ENCODE measurements around the gene AKT1. TPM values are rescaled to one million over a fixed set of nuclear protein-coding genes. Genes with fewer than 3 reads are reported as not detected.

AKT1 gene
- total and polyA plus RNA-seq, 2 of the 4 experiments (the other 2 are of a cell fraction): 193 to 221 TPM

- no peak overlapping the region for H3K56ac ChIP-seq (ENCODE audit: extremely low read depth, insufficient read depth, low read length)
- H2BK20ac ChIP-seq (ENCODE audit: low read depth, low read length): no peak overlapping the region
- BruUV-seq (replicated peaks): no TSS peak
- intact Hi-C loops (cut with micrococcal nuclease): no loop called here
- H2AFZ ChIP-seq (replicated peaks; ENCODE audit: low read length, poor library complexity): no peak overlapping the region
- H4K91ac ChIP-seq (ENCODE audit: insufficient read depth, low read depth, low read length): no peak overlapping the region
- H2BK15ac ChIP-seq (ENCODE audit: low read depth, low read length): no peak overlapping the region
- no peak overlapping the region for H4K8ac ChIP-seq (ENCODE audit: low read depth in 2 of 2, low read length in 2 of 2)
- no peaks in the 10 kb centered on the region for H4K20me1 ChIP-seq (ENCODE audit: insufficient read depth, low read length)
- H3K9me1 ChIP-seq (ENCODE audit: insufficient read depth, low read length): 0 out of 2 replicates have a peak, but pooled peaks cover 3% of the 10 kb centered on the region
- H4K5ac ChIP-seq (ENCODE audit: low read depth, low read length): no peak overlapping the region
- no peak overlapping the region for H3K4ac ChIP-seq (ENCODE audit: low read depth, low read length)
- DNase-seq (no peak), ATAC-seq (ENCODE audit: low read depth) (no peak)
- H2AK9ac ChIP-seq (replicated peaks; ENCODE audit: low read depth, low read length, poor library complexity): no peak overlapping the region
- no peak overlapping the region for H2BK5ac ChIP-seq (ENCODE audit: low read depth, low read length, poor library complexity, severe bottlenecking)
- peaks cover 4% of the 10 kb centered on the region for H3K4me1 ChIP-seq (ENCODE audit: control insufficient read depth, insufficient read depth, low read length)
- H3K14ac ChIP-seq (replicated peaks; ENCODE audit: low read depth, low read length): no peak overlapping the region
- H3K4me2 ChIP-seq (ENCODE audit: low read depth, low read length): no peak overlapping the region
- no peaks in the 10 kb centered on the region for H3K9me3 ChIP-seq (ENCODE audit: control insufficient read depth, insufficient read depth, low read length)
- H3K18ac ChIP-seq (ENCODE audit: low read depth, low read length): no peak overlapping the region
- 92% methylated on average over 4 of the region's 8 CpGs; no CpG with 5 or more reads in 1 of the 2 experiments for WGBS, 2 experiments (ENCODE audit: extremely low coverage in 2 of 2, insufficient read length in 1 of 2)
- H2AK5ac ChIP-seq (ENCODE audit: low read depth, low read length): no peak overlapping the region
- H3K27me3 ChIP-seq (ENCODE audit: control insufficient read depth, insufficient read depth, low read length): no peaks in the 10 kb centered on the region
- H3K79me1 ChIP-seq (ENCODE audit: low read depth in 1 of 2, low read length in 2 of 2): peaks cover 17 to 38% of the 10 kb centered on the region in 2 experiments
- dilution Hi-C loops (cut with HindIII; ENCODE audit: low sequenced_read_pairs, unreplicated experiment): no loop called here
- no peak overlapping the region for H3K9ac ChIP-seq (ENCODE audit: low read depth, low read length)
- ChIA-PET CTCF (no interaction called here), POLR2A (ENCODE audit: unreplicated experiment) (no interaction called here)
- H3K36me3 ChIP-seq (ENCODE audit: control insufficient read depth, insufficient read depth, low read length): no peaks in the 10 kb centered on the region
- H3K4me3 ChIP-seq (ENCODE audit: insufficient read depth, low read depth, low read length): no peak overlapping the region
- no peak overlapping the region for H3K23ac ChIP-seq (ENCODE audit: low read depth, low read length)
- no peak overlapping the region for H2BK120ac ChIP-seq (ENCODE audit: low read depth, low read length)
- H3K27ac ChIP-seq (ENCODE audit: insufficient read depth, low read length): no peak overlapping the region
- TF ChIP-seq POLR2A (IDR thresholded peaks at IDR 0.05; ENCODE audit: low read depth, low read length) (no peak), ELK1 (IDR thresholded peaks at IDR 0.05; ENCODE audit: borderline replicate concordance, low read depth, low read length) (no peak), RFX5 (IDR thresholded peaks at IDR 0.05; ENCODE audit: low read depth, low read length) (no peak), USF2 (IDR thresholded peaks at IDR 0.05; ENCODE audit: low read depth, low read length) (no peak), MAZ (IDR thresholded peaks at IDR 0.05; ENCODE audit: borderline replicate concordance, low read depth, low read length) (no peak), RCOR1 (IDR thresholded peaks at IDR 0.05; ENCODE audit: insufficient replicate concordance, low read length) (no peak), SMC3 (IDR thresholded peaks at IDR 0.05; ENCODE audit: low read depth, low read length) (no peak), CHD1 (IDR thresholded peaks at IDR 0.05; ENCODE audit: low read depth, low read length) (no peak), NFE2L2 (IDR thresholded peaks at IDR 0.05; ENCODE audit: low read depth, low read length) (no peak), CEBPB (IDR thresholded peaks at IDR 0.05; ENCODE audit: low read depth, low read length) (no peak), FOS (IDR thresholded peaks at IDR 0.05; ENCODE audit: low read depth, low read length) (no peak), BHLHE40 (IDR thresholded peaks at IDR 0.05; ENCODE audit: low read depth, low read length) (no peak), MXI1 (IDR thresholded peaks at IDR 0.05; ENCODE audit: borderline replicate concordance, low read depth, low read length) (no peak), CTCF (conservative IDR thresholded peaks at IDR 0.05; ENCODE audit: low read depth, low read length) (no peak), MAFK (IDR thresholded peaks at IDR 0.05; ENCODE audit: low read depth, low read length) (no peak), RAD21 (IDR thresholded peaks at IDR 0.05; ENCODE audit: low read length) (no peak)
- in situ Hi-C loops (cut with MboI; ENCODE audit: low sequenced_read_pairs): no loop called here
Observed at GRCh38 chr14:104817930-104818713, 22.6 kb upstream of the AKT1 start.
